Jurkat, Clone E6-1 (cell line): ENCODE data around the gene NPC1L1.
"Not testable (repeated sequence)": the region's sequence is repeated elsewhere in the genome, so short reads cannot be mapped to it uniquely, and the experiment has no call there.

ENCODE experiments used
- DNase-seq: peaks from one replicate; pipeline ENCODE4 v3.0.0-alpha.2; 2011; ENCODE audit warnings: low read depth, low spot score
- H3K4me3 ChIP-seq: 2 replicates; pipeline ENCODE4 v1.5.1; 2011; ENCODE audit warnings: mild to moderate bottlenecking, low read length, control low read depth, moderate library complexity

Gene NPC1L1

GRCh38 chr7:44565795-44566559 lies 24.8 kb upstream of the NPC1L1 start:
- no peak for DNase-seq

GRCh38 chr7:44565097-44565794 lies 24.1 kb upstream of the NPC1L1 start:
- H3K4me3 ChIP-seq = no peak overlapping the region
- no peak for DNase-seq

More at GRCh38 chr7:44565795-44566559, 24.8 kb upstream of the NPC1L1 start:
- H3K4me3 ChIP-seq = no peak overlapping the region

- no peak for DNase-seq
- no peak overlapping the region for H3K4me3 ChIP-seq
Observed at GRCh38 chr7:44564606-44565005, 23.5 kb upstream of the NPC1L1 start.

- no peak overlapping the region for H3K4me3 ChIP-seq
- no peak for DNase-seq
Observed at GRCh38 chr7:44563171-44563679, 22.1 kb upstream of the NPC1L1 start.

- not testable (repeated sequence) for H3K4me3 ChIP-seq, DNase-seq
Observed at GRCh38 chr7:44562622-44562962, 21.5 kb upstream of the NPC1L1 start.

- no peak overlapping the region for H3K4me3 ChIP-seq
- DNase-seq = no peak
Observed at GRCh38 chr7:44561962-44562621, 21.0 kb upstream of the NPC1L1 start.

- DNase-seq = no peak
- H3K4me3 ChIP-seq = no peak overlapping the region
Observed at GRCh38 chr7:44561481-44561880, 20.4 kb upstream of the NPC1L1 start.

- no peak overlapping the region for H3K4me3 ChIP-seq
- DNase-seq = no peak
Observed at GRCh38 chr7:44559485-44559884, 18.4 kb upstream of the NPC1L1 start.

GRCh38 chr7:44557485-44557884 lies 16.4 kb upstream of the NPC1L1 start:
- no peak for DNase-seq
- H3K4me3 ChIP-seq = no peak overlapping the region

- no peak for DNase-seq
- H3K4me3 ChIP-seq = no peak overlapping the region
Observed at GRCh38 chr7:44555350-44555749, 14.2 kb upstream of the NPC1L1 start.

- not testable (repeated sequence) for DNase-seq, H3K4me3 ChIP-seq
Observed at GRCh38 chr7:44552473-44553005, 11.4 kb upstream of the NPC1L1 start.

- no peak overlapping the region for H3K4me3 ChIP-seq
- DNase-seq = no peak
Observed at GRCh38 chr7:44549457-44549856, 8.3 kb upstream of the NPC1L1 start.

GRCh38 chr7:44548893-44549292 lies 7.8 kb upstream of the NPC1L1 start:
- H3K4me3 ChIP-seq = no peak overlapping the region
- no peak for DNase-seq

- H3K4me3 ChIP-seq = no peak overlapping the region
- DNase-seq = no peak
Observed at GRCh38 chr7:44547536-44548231, 6.6 kb upstream of the NPC1L1 start.

GRCh38 chr7:44541876-44542610 lies 913 bp upstream of the NPC1L1 start:
- DNase-seq = no peak
- H3K4me3 ChIP-seq = no peak overlapping the region

- no peak for DNase-seq
- H3K4me3 ChIP-seq = no peak overlapping the region
Observed at GRCh38 chr7:44540592-44541027, 520 bp downstream of the NPC1L1 start.

- H3K4me3 ChIP-seq = no peak overlapping the region
- no peak for DNase-seq
Observed at GRCh38 chr7:44539669-44540506, 1.2 kb downstream of the NPC1L1 start.
